Left lobe of liver (tissue), 2 donors: ENCODE data around the gene TMEM176A. TPM values are rescaled to one million over a fixed set of nuclear protein-coding genes. Genes with fewer than 3 reads are reported as not detected.

ENCODE experiments used
- ATAC-seq: fragments of 200-7000 bp; cut with Tn5 transposase; one replicate; pipeline ENCODE4 v1.9.1; 2020; ENCODE audit warnings: mild to moderate bottlenecking, moderate library complexity
- DNase-seq: peaks from one replicate; pipeline ENCODE4 v3.0.0-alpha.2; 2020; ENCODE audit warnings: low spot score
- total RNA-seq: library from RNA; stranded (reverse); gene quantifications from one replicate; pipeline ENCODE4 v1.2.1, GENCODE V29; 2021
- donor health status: DM: no; HTN: no; CAD: no; lungs with moderate emphysema.
- donor health status: DM: no; HTN: yes; CAD: no.

Gene TMEM176A
- total RNA-seq, 1 donor from 2014 or later: 449 TPM

DNA sequence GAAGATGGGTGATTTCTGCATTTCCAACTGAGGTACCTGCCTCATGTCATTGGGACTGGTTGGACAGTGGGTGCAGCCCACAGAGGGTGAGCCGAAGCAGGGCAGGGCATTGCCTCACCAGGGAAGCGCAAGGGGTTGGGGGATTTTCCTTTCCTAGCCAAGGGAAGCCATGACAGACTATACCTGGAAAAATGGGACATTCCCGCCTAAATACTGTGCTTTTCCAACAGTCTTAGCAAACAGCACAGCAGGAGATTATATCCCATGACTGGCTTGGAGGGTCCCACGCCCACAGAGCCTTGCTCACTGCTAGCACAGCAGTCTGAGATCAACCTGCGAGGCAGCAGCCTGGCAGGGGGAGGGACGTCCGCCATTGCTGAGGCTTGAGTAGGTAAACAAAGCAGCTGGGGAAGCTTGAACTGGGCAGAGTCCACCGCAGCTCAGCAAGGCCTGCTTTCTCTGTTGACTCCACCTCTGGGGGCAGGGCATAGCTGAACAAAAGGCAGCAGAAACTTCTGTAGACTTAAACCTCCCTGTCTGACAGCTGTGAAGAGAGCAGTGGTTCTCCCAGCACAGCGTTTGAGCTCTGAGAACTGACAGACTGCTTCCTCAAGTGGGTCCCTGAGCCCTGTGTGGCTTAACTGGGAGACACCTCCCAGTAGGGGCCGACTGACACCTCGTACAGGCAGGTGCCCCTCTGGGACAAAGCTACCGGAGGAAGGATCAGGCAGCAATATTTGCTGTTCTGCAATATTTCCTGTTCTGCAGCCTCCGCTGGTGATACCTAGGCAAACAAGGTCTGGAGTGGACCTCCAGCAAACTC, 7.3 kb downstream of the TMEM176A start:
- ATAC-seq (peak; percentile 52), DNase-seq (peak; percentile 87)

DNA sequence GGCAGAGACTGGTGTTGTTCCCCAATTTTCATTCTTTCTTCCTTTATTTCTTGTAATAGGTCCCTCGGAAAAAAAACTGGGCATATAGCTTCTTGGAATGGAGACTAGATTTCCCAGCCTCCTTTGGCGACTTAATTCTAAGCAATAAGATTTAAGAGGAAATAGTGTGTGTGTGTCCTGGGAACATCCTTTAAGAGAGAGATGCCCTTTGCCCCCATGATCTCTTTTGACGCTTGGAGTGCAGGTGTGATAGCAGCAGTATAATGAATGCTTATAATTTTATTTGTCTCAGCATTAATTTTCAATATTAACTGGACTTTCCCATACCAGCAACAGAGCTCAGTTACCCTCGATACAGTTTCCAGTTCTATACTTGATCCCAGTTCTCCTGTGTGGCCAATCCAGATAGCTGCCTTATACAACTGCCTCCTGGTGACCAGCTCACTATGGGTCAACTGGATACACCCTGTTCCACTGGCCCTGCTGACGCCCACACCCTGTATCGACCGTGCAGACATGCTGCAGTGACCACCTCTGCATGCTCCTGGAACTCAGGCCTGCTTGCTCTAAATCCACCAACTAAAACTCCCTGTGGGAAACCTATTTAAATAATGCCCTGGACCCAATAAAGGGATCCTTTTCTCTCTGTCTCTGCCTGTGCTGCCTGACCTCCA, 13.9 kb downstream of the TMEM176A start:
- no peak for DNase-seq
- ATAC-seq: no peak

GRCh38 chr7:150818971-150819370, 18.4 kb downstream of the TMEM176A start:
- no peak for DNase-seq
- no peak for ATAC-seq

- DNase-seq (no peak), ATAC-seq (peak; percentile 23)
These were observed 19.6 kb downstream of the TMEM176A start for GRCh38 chr7:150820148-150820547.

DNA sequence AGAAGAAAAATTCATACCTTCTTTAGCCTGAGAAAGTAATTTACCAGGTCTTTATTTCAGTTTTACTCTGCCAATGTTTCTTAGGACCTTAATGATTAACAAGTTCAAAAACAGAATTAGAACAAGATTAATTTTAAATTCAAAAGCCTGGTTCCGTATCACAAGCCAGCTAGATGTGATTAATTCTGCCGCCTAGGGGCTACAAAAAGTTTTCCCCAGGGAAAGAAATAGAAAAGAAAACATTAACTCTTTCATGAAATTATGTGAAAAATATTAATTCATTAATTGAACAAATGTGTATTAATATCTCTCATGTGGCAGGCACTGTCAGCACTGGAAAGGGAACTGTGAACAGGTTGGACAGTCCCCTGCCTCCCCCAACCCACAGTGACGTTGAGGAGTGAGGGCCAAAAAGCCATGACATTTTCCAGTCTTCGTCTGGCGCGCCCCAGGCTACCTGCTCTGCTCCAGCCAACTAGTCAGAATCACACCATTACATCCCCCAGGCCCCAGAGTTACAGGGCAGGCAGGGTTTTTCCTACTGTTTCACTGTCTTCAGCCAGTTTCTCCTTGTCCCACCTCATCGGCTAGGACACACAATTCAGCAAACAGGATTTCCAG, 20.1 kb downstream of the TMEM176A start:
- DNase-seq (no peak), ATAC-seq (peak; percentile 23)

- no peak for DNase-seq
- ATAC-seq: no peak
These were observed 22.5 kb downstream of the TMEM176A start for GRCh38 chr7:150823043-150823442.

DNA sequence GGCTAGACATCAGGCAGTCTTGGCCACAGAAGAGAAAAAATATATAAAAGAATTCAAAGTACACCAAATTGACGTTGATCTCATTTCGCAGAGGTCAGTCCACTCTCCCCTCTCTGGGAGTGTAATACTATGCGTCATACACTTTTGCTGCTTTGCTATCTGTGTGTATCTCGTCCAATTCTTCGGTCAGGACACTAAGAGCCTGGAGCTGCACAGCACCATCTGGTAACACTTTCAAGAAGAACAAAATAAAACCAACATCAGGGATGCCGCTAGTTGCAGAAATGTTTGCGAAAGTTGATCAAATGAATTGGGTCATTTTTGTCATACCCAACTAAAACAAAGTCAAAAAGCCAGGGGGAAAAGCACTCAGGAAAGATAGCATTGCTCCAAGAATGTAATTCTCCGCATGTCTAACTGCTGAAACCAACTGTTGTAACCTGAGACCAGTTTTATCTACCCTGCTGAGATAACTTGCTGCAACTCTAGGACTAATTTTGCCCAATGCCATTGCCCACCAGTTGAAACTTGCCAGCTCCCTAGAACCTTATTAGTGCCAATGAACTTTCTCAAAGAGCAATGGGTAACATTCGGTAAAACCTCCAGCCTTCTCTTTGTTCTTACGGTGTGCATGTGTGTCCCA, 23.0 kb downstream of the TMEM176A start:
- ATAC-seq (no peak), DNase-seq (no peak)

- ATAC-seq: peak; percentile 74
- DNase-seq: peak; percentile 78
These were observed 24.0 kb downstream of the TMEM176A start for GRCh38 chr7:150824379-150825177.

GRCh38 chr7:150826061-150826849, 25.7 kb downstream of the TMEM176A start:
- DNase-seq (peak; percentile 97), ATAC-seq (peak; percentile 86)

GRCh38 chr7:150828384-150828783, 27.8 kb downstream of the TMEM176A start:
- DNase-seq (no peak), ATAC-seq (no peak)

- ATAC-seq: no peak
These were observed 28.9 kb downstream of the TMEM176A start for GRCh38 chr7:150829426-150829825.

GRCh38 chr7:150830937-150831336, 30.4 kb downstream of the TMEM176A start:
- DNase-seq: peak; percentile 62
- ATAC-seq: peak; percentile 69

More at GRCh38 chr7:150829426-150829825, 28.9 kb downstream of the TMEM176A start:
- DNase-seq: no peak

- ATAC-seq: no peak
- no peak for DNase-seq
These were observed 31.3 kb downstream of the TMEM176A start for GRCh38 chr7:150831851-150832250.

DNA sequence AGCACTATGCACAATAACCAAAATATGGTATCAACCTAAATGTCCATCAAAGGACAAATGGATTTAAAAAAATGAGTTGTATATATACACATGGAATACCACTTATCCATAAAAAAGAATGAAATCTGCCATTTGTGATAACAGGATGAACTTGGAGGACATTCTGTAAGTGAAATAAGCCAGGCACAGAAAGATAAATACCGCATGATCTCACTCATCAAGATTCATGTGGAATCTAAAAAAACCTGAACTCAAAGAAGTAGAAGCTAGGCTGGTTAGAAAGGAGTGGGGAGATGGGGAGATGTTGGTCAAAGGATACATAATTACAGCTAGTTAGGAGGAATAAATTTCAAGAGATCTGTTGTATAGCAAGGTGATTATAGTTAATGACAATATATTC, 34.5 kb downstream of the TMEM176A start:
- DNase-seq: no peak
- ATAC-seq: no peak

- DNase-seq (no peak), ATAC-seq (no peak)
These were observed 35.2 kb downstream of the TMEM176A start for GRCh38 chr7:150835702-150836280.

DNA sequence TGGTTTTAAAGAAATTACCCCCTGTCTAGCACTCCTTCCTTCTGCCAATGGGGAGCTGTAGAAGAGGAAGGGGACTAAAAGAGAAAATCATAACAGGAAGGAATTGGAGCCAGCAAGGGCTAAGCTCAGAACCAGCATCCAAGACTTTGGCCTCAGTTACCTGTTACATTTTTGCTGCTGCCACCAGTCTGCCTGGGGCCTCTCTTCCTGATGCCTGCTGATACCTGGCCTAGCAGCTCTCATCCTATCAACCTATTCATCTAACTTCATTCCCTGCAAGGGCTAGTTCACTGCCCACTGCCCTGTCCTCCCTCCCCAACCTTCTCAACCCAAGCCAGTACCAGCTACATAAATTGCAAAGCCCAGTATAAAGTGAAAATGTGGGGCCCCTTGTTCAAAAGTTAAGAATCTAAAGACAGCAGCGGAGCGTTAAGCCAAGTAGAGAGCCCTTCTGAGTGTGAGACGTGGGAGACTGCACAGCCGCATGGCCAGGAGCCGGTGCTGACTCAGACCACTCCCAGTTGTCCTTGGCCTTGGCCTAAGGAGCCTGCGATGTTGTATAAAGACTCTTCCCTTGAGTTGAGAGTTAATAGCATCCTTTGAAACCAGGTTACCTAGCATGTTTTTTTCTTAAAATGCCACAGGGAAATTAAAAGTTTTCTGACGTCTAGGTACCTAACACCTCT, 38.5 kb downstream of the TMEM176A start:
- DNase-seq (no peak), ATAC-seq (no peak)

DNA sequence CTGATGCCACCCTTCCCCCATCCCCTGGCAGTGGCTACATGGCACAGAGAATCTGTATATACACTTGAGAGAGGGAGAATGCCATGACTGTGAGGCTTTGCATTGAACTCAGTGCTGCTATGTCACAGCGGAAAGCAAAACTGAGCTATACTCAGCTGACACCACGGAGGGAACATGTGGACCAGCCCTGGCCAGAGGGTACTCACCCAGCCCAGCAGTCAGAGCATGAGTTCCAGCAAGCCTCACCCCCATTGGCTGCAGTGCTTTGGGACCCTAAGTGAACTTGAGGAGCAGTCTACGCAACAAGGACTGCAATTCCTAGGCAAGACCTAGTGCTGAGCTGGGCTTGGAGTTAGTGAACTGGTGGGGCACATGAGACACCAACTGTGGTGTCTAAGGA, 41.4 kb downstream of the TMEM176A start:
- DNase-seq (no peak), ATAC-seq (no peak)

DNA sequence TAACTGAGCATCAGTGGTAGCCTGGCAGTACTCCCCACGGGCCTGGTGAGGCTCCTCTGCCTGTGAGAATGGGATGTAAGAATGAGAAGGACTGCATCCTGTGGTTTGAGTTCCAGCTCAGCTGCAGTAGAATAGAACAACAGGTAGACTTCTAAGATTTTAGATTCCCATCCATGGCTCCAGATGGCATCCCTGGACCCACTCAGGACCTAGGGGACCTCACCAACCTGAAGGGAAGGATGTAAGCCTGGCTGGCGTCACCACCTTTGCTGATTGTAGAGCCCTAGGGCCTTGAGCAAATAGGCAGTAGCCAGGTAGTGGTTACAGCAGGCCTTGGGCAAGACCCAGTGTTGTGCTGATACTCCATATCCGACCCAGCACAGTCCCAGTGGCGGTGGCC, 42.1 kb downstream of the TMEM176A start:
- ATAC-seq: no peak
- no peak for DNase-seq

DNA sequence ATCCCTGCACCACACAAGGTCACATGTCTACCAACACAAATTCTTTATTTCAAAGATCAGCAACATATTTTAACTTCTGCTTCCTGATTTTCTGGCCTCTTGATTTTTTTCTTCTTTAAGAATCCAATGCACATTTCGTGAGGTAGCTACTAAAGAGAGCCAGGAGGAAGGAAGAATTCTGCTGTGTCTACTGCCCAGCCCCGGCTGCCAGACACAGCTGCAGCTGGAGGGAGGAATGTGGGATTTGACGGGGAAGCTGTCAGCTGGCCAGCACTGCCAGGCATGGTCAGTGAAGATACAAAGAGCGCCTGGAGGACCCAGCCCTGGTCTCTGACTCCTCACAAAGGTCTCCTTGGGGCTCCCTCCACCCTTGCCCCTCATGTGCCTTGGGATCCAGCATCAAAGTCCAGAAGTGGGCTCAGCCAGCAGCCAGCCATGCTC, 44.9 kb downstream of the TMEM176A start:
- no peak for DNase-seq
- ATAC-seq: no peak
